SH-SY5Y (cell line): Measurements from ENCODE around the gene PTGES.

Experiments
- GATA2 ChIP-seq: IDR thresholded peaks from 2 replicates; pipeline ENCODE4 v1.6.1; 2011; ENCODE audit warnings: mild to moderate bottlenecking, low read depth, low read length
- GATA3 ChIP-seq: IDR thresholded peaks from 2 replicates; pipeline ENCODE4 v1.6.1; 2011; ENCODE audit warnings: low read depth, mild to moderate bottlenecking, low read length, moderate library complexity

- TF ChIP-seq GATA3, result no peak
- no peak for TF ChIP-seq GATA2
Measured at GRCh38 chr9:129709438-129710168, 43.2 kb downstream of the PTGES start.
